ENCODE measurements around the gene DHX29. TPM values are rescaled to one million over a fixed set of nuclear protein-coding genes. Genes with fewer than 3 reads are reported as not detected.

DHX29 gene
- total RNA-seq, 1 donor from 2014 or later, result 21.6 TPM

- DNase-seq (ENCODE audit: low read depth), result peak; percentile 5
- H3K27me3 ChIP-seq (ENCODE audit: control insufficient read depth, insufficient read depth, low read length), result no peaks in the 10 kb centered on the region
- no peak for TF ChIP-seq CTCF (IDR thresholded peaks at IDR 0.05; ENCODE audit: insufficient read depth, low read length, poor library complexity, severe bottlenecking)
Measured at GRCh38 chr5:55276771-55277170, 30.7 kb downstream of the DHX29 start.

GRCh38 chr5:55258339-55258738, 49.2 kb downstream of the DHX29 start:
- TF ChIP-seq CTCF (IDR thresholded peaks at IDR 0.05; ENCODE audit: insufficient read depth, low read length, poor library complexity, severe bottlenecking), result no peak
- Histone ChIP-seq H3K36me3 (ENCODE audit: control insufficient read depth, insufficient read depth, low read length) (peaks cover 2% of the 10 kb centered on the region), H3K4me3 (ENCODE audit: low read depth, low read length) (no peak overlapping the region), H3K27me3 (ENCODE audit: control insufficient read depth, insufficient read depth, low read length) (no peaks in the 10 kb centered on the region)
- no peak for DNase-seq (ENCODE audit: low read depth)

More at GRCh38 chr5:55276771-55277170, 30.7 kb downstream of the DHX29 start:
- Histone ChIP-seq H3K4me3 (ENCODE audit: low read depth, low read length) (no peak overlapping the region), H3K36me3 (ENCODE audit: control insufficient read depth, insufficient read depth, low read length) (no peaks in the 10 kb centered on the region)

GRCh38 chr5:55254802-55255201, 52.7 kb downstream of the DHX29 start:
- Histone ChIP-seq H3K27me3 (ENCODE audit: control insufficient read depth, insufficient read depth, low read length) (no peaks in the 10 kb centered on the region), H3K36me3 (ENCODE audit: control insufficient read depth, insufficient read depth, low read length) (peaks cover 2% of the 10 kb centered on the region), H3K4me3 (ENCODE audit: low read depth, low read length) (no peak overlapping the region)
- no peak for TF ChIP-seq CTCF (IDR thresholded peaks at IDR 0.05; ENCODE audit: insufficient read depth, low read length, poor library complexity, severe bottlenecking)
- no peak for DNase-seq (ENCODE audit: low read depth)

GRCh38 chr5:55250064-55250463, 57.4 kb downstream of the DHX29 start:
- no peak for DNase-seq (ENCODE audit: low read depth)
- TF ChIP-seq CTCF (IDR thresholded peaks at IDR 0.05; ENCODE audit: insufficient read depth, low read length, poor library complexity, severe bottlenecking), result no peak
- Histone ChIP-seq H3K36me3 (ENCODE audit: control insufficient read depth, insufficient read depth, low read length) (no peaks in the 10 kb centered on the region), H3K4me3 (ENCODE audit: low read depth, low read length) (no peak overlapping the region), H3K27me3 (ENCODE audit: control insufficient read depth, insufficient read depth, low read length) (no peaks in the 10 kb centered on the region)

GRCh38 chr5:55241746-55242145, 65.7 kb downstream of the DHX29 start:
- DNase-seq (ENCODE audit: low read depth), result no peak
- Histone ChIP-seq H3K27me3 (ENCODE audit: control insufficient read depth, insufficient read depth, low read length) (no peaks in the 10 kb centered on the region), H3K4me3 (ENCODE audit: low read depth, low read length) (no peak overlapping the region), H3K36me3 (ENCODE audit: control insufficient read depth, insufficient read depth, low read length) (no peaks in the 10 kb centered on the region)
- TF ChIP-seq CTCF (IDR thresholded peaks at IDR 0.05; ENCODE audit: insufficient read depth, low read length, poor library complexity, severe bottlenecking), result no peak

- Histone ChIP-seq H3K36me3 (ENCODE audit: control insufficient read depth, insufficient read depth, low read length) (no peaks in the 10 kb centered on the region), H3K4me3 (ENCODE audit: low read depth, low read length) (no peak overlapping the region), H3K27me3 (ENCODE audit: control insufficient read depth, insufficient read depth, low read length) (peaks cover 2% of the 10 kb centered on the region)
- TF ChIP-seq CTCF (IDR thresholded peaks at IDR 0.05; ENCODE audit: insufficient read depth, low read length, poor library complexity, severe bottlenecking), result no peak
- no peak for DNase-seq (ENCODE audit: low read depth)
Measured at GRCh38 chr5:55236800-55237199, 70.7 kb downstream of the DHX29 start.
